ENCODE data around the gene PTPRF. TPM values are rescaled to one million over a fixed set of nuclear protein-coding genes. Genes with fewer than 3 reads are reported as not detected.

PTPRF gene
- total and polyA plus RNA-seq, 3 experiments from 2014 or later = 0.39 to 0.47 TPM; not detected in 1

- Histone ChIP-seq H3K4me3 (ENCODE audit: low read length) (no peak overlapping the region), H3K27me3 (ENCODE audit: insufficient read depth, low read length, poor library complexity, severe bottlenecking) (no peaks in the 10 kb centered on the region), H3K4me1 (ENCODE audit: insufficient read depth, low read length) (no peaks in the 10 kb centered on the region), H3K36me3 (ENCODE audit: insufficient read depth, low read length) (no peaks in the 10 kb centered on the region), H3K9me3 (ENCODE audit: low read length) (no peaks in the 10 kb centered on the region), H3K27ac (ENCODE audit: low read depth, low read length) (no peak overlapping the region)
- Mint-ChIP-seq H3K4me1 (peaks cover 0 to 14% (median 2%) of the 10 kb centered on the region in 3 donors), H3K27ac (no peak overlapping the region), H3K27me3 (no peaks in the 10 kb centered on the region), H3K4me3 (no peak overlapping the region), H3K36me3 (no peaks in the 10 kb centered on the region), H3K9me3 (no peaks in the 10 kb centered on the region)
- ChIA-PET CTCF (interaction anchor here (1.5 kb wide), 1 partner anchor 13 kb away, joined by 3 read pairs; no protein-coding TSS in a partner anchor), POLR2A (no interaction called here)
- DNase-seq = no peak
These were observed 54.9 kb downstream of the PTPRF start for GRCh38 chr1:43585557-43585956.

GRCh38 chr1:43586136-43586731 lies 55.6 kb downstream of the PTPRF start:
- no peaks in the 10 kb centered on the region for H3K27me3 Mint-ChIP-seq
- H3K36me3 ChIP-seq (ENCODE audit: insufficient read depth, low read length) = no peaks in the 10 kb centered on the region
- no peaks in the 10 kb centered on the region for H3K36me3 Mint-ChIP-seq
- ChIA-PET CTCF (interaction anchor here (1.5 kb wide), 1 partner anchor 14 kb away, joined by 3 read pairs; no protein-coding TSS in a partner anchor), POLR2A (no interaction called here)
- H3K4me3 ChIP-seq (ENCODE audit: low read length) = no peak overlapping the region
- no peak overlapping the region for H3K27ac Mint-ChIP-seq
- H3K9me3 Mint-ChIP-seq = no peaks in the 10 kb centered on the region
- H3K4me1 Mint-ChIP-seq = peaks cover 0 to 14% (median 2%) of the 10 kb centered on the region in 3 donors
- H3K4me3 Mint-ChIP-seq = no peak overlapping the region
- H3K9me3 ChIP-seq (ENCODE audit: low read length) = no peaks in the 10 kb centered on the region
- no peaks in the 10 kb centered on the region for H3K4me1 ChIP-seq (ENCODE audit: insufficient read depth, low read length)
- H3K27me3 ChIP-seq (ENCODE audit: insufficient read depth, low read length, poor library complexity, severe bottlenecking) = no peaks in the 10 kb centered on the region
- no peak overlapping the region for H3K27ac ChIP-seq (ENCODE audit: low read depth, low read length)
- no peak for DNase-seq

GRCh38 chr1:43587001-43587400 lies 56.3 kb downstream of the PTPRF start:
- POLR2A ChIA-PET = no interaction called here
- H3K4me3 Mint-ChIP-seq = no peak overlapping the region
- no peak for DNase-seq

GRCh38 chr1:43587594-43587993 lies 56.9 kb downstream of the PTPRF start:
- no peaks in the 10 kb centered on the region for H3K4me1 ChIP-seq (ENCODE audit: insufficient read depth, low read length)
- no peak overlapping the region for H3K4me3 ChIP-seq (ENCODE audit: low read length)
- no peaks in the 10 kb centered on the region for H3K27me3 ChIP-seq (ENCODE audit: insufficient read depth, low read length, poor library complexity, severe bottlenecking)
- no peaks in the 10 kb centered on the region for H3K36me3 ChIP-seq (ENCODE audit: insufficient read depth, low read length)
- Mint-ChIP-seq H3K9me3 (no peaks in the 10 kb centered on the region), H3K4me1 (peaks cover 0 to 4% (median 0%) of the 10 kb centered on the region in 3 donors), H3K27me3 (no peaks in the 10 kb centered on the region), H3K4me3 (no peak overlapping the region), H3K27ac (no peak overlapping the region), H3K36me3 (no peaks in the 10 kb centered on the region)
- no peak for DNase-seq
- ChIA-PET POLR2A (no interaction called here), CTCF (no interaction called here)
- no peak overlapping the region for H3K27ac ChIP-seq (ENCODE audit: low read depth, low read length)
- no peaks in the 10 kb centered on the region for H3K9me3 ChIP-seq (ENCODE audit: low read length)

More at GRCh38 chr1:43587001-43587400, 56.3 kb downstream of the PTPRF start:
- Histone ChIP-seq H3K27me3 (ENCODE audit: insufficient read depth, low read length, poor library complexity, severe bottlenecking) (no peaks in the 10 kb centered on the region), H3K4me1 (ENCODE audit: insufficient read depth, low read length) (no peaks in the 10 kb centered on the region), H3K9me3 (ENCODE audit: low read length) (no peaks in the 10 kb centered on the region), H3K4me3 (ENCODE audit: low read length) (no peak overlapping the region), H3K36me3 (ENCODE audit: insufficient read depth, low read length) (no peaks in the 10 kb centered on the region), H3K27ac (ENCODE audit: low read depth, low read length) (no peak overlapping the region)
- Mint-ChIP-seq H3K36me3 (no peaks in the 10 kb centered on the region), H3K27ac (no peak overlapping the region), H3K27me3 (no peaks in the 10 kb centered on the region), H3K4me1 (peaks cover 0 to 9% (median 1%) of the 10 kb centered on the region in 3 donors), H3K9me3 (no peaks in the 10 kb centered on the region)
- CTCF ChIA-PET = no interaction called here

- ChIA-PET CTCF (no interaction called here), POLR2A (no interaction called here)
- Histone ChIP-seq H3K9me3 (ENCODE audit: low read length) (no peaks in the 10 kb centered on the region), H3K4me1 (ENCODE audit: insufficient read depth, low read length) (no peaks in the 10 kb centered on the region), H3K27ac (ENCODE audit: low read depth, low read length) (no peak overlapping the region), H3K4me3 (ENCODE audit: low read length) (no peak overlapping the region), H3K27me3 (ENCODE audit: insufficient read depth, low read length, poor library complexity, severe bottlenecking) (no peaks in the 10 kb centered on the region), H3K36me3 (ENCODE audit: insufficient read depth, low read length) (no peaks in the 10 kb centered on the region)
- H3K27me3 Mint-ChIP-seq = peaks cover 2 to 4% of the 10 kb centered on the region in 2 donors
- DNase-seq = no peak
- no peaks in the 10 kb centered on the region for H3K9me3 Mint-ChIP-seq
- no peak overlapping the region for H3K27ac Mint-ChIP-seq
- no peaks in the 10 kb centered on the region for H3K4me1 Mint-ChIP-seq
- H3K36me3 Mint-ChIP-seq = no peaks in the 10 kb centered on the region
- H3K4me3 Mint-ChIP-seq = no peak overlapping the region
These were observed 57.9 kb downstream of the PTPRF start for GRCh38 chr1:43588592-43588991.

GRCh38 chr1:43590388-43590925 lies 59.8 kb downstream of the PTPRF start:
- no peak overlapping the region for H3K4me3 Mint-ChIP-seq
- Histone ChIP-seq H3K4me1 (ENCODE audit: insufficient read depth, low read length) (no peaks in the 10 kb centered on the region), H3K4me3 (ENCODE audit: low read length) (no peak overlapping the region), H3K27me3 (ENCODE audit: insufficient read depth, low read length, poor library complexity, severe bottlenecking) (no peaks in the 10 kb centered on the region), H3K27ac (ENCODE audit: low read depth, low read length) (no peak overlapping the region), H3K9me3 (ENCODE audit: low read length) (no peaks in the 10 kb centered on the region), H3K36me3 (ENCODE audit: insufficient read depth, low read length) (no peaks in the 10 kb centered on the region)
- DNase-seq = no peak
- H3K36me3 Mint-ChIP-seq = no peaks in the 10 kb centered on the region
- H3K27ac Mint-ChIP-seq = peak overlapping the region in 1 of 8 donors; percentile 17
- no peaks in the 10 kb centered on the region for H3K9me3 Mint-ChIP-seq
- H3K4me1 Mint-ChIP-seq = no peaks in the 10 kb centered on the region
- peaks cover 2 to 10% of the 10 kb centered on the region in 2 donors for H3K27me3 Mint-ChIP-seq
- POLR2A ChIA-PET = no interaction called here
- CTCF ChIA-PET = no interaction called here

GRCh38 chr1:43591181-43591580 lies 60.5 kb downstream of the PTPRF start:
- no peaks in the 10 kb centered on the region for H3K36me3 Mint-ChIP-seq
- Histone ChIP-seq H3K4me3 (ENCODE audit: low read length) (no peak overlapping the region), H3K27ac (ENCODE audit: low read depth, low read length) (no peak overlapping the region), H3K36me3 (ENCODE audit: insufficient read depth, low read length) (no peaks in the 10 kb centered on the region), H3K9me3 (ENCODE audit: low read length) (no peaks in the 10 kb centered on the region), H3K4me1 (ENCODE audit: insufficient read depth, low read length) (no peaks in the 10 kb centered on the region), H3K27me3 (ENCODE audit: insufficient read depth, low read length, poor library complexity, severe bottlenecking) (no peaks in the 10 kb centered on the region)
- H3K4me3 Mint-ChIP-seq = no peak overlapping the region
- peaks cover 2 to 10% of the 10 kb centered on the region in 2 donors for H3K27me3 Mint-ChIP-seq
- H3K9me3 Mint-ChIP-seq = no peaks in the 10 kb centered on the region
- ChIA-PET POLR2A (no interaction called here), CTCF (no interaction called here)
- no peaks in the 10 kb centered on the region for H3K4me1 Mint-ChIP-seq
- H3K27ac Mint-ChIP-seq = no peak overlapping the region
- DNase-seq = no peak

GRCh38 chr1:43592051-43592665 lies 61.5 kb downstream of the PTPRF start:
- Mint-ChIP-seq H3K27ac (no peak overlapping the region), H3K4me3 (no peak overlapping the region)

More at GRCh38 chr1:43592051-43592665, 61.5 kb downstream of the PTPRF start:
- no peaks in the 10 kb centered on the region for H3K9me3 ChIP-seq (ENCODE audit: low read length)
- no peak for DNase-seq
- no peaks in the 10 kb centered on the region for H3K4me1 ChIP-seq (ENCODE audit: insufficient read depth, low read length)
- no peak overlapping the region for H3K4me3 ChIP-seq (ENCODE audit: low read length)
- CTCF ChIA-PET = no interaction called here
- Mint-ChIP-seq H3K4me1 (no peaks in the 10 kb centered on the region), H3K9me3 (no peaks in the 10 kb centered on the region), H3K36me3 (no peaks in the 10 kb centered on the region), H3K27me3 (peaks cover 2 to 10% of the 10 kb centered on the region in 2 donors)
- POLR2A ChIA-PET = no interaction called here
- H3K27me3 ChIP-seq (ENCODE audit: insufficient read depth, low read length, poor library complexity, severe bottlenecking) = no peaks in the 10 kb centered on the region
- H3K36me3 ChIP-seq (ENCODE audit: insufficient read depth, low read length) = no peaks in the 10 kb centered on the region
- H3K27ac ChIP-seq (ENCODE audit: low read depth, low read length) = no peak overlapping the region
